Duodenal mucosa (tissue), 2 donors: ENCODE data around the gene MT1H.
A peak's percentile ranks its signal among the peaks of the same experiment; 100 is the strongest.
"Not testable (repeated sequence)": the region's sequence is repeated elsewhere in the genome, so short reads cannot be mapped to it uniquely, and the experiment has no call there.

Experiments
- H3K27ac ChIP-seq: one replicate; pipeline ENCODE4 v1.7.0; 2013; ENCODE audit warnings: low read depth, low read length
- H3K27me3 ChIP-seq, 2 donors: one replicate each; pipeline ENCODE4 v1.7.0; 2013; ENCODE audit warnings: low read length in 2 of 2, control low read depth in 1 of 2; ENCODE audit not compliant: insufficient read depth in 2 of 2, control insufficient read depth in 1 of 2
- H3K36me3 ChIP-seq, 2 donors: one replicate each; pipeline ENCODE4 v1.7.0; 2013; ENCODE audit warnings: low read length in 2 of 2, control low read depth in 1 of 2; ENCODE audit not compliant: insufficient read depth in 2 of 2, control insufficient read depth in 1 of 2
- H3K4me1 ChIP-seq, 2 donors: one replicate each; pipeline ENCODE4 v1.7.0; 2013; ENCODE audit warnings: low read length in 2 of 2, control low read depth in 1 of 2; ENCODE audit not compliant: insufficient read depth in 2 of 2, control insufficient read depth in 1 of 2
- H3K4me3 ChIP-seq, 2 donors: one replicate each; pipeline ENCODE4 v1.7.0; 2013; ENCODE audit warnings: low read length in 2 of 2, low read depth in 1 of 2
- H3K9ac ChIP-seq, 2 donors: one replicate each; pipeline ENCODE4 v1.7.0; 2013; ENCODE audit warnings: low read length in 2 of 2, low read depth in 1 of 2
- H3K9me3 ChIP-seq, 2 donors: one replicate each; pipeline ENCODE4 v1.7.0; 2013; ENCODE audit warnings: low read length in 2 of 2, control low read depth in 1 of 2; ENCODE audit not compliant: control insufficient read depth in 1 of 2

MT1H gene

GRCh38 chr16:56662357-56663354, 7.0 kb upstream of the MT1H start:
- Histone ChIP-seq H3K9me3 (no peaks in the 10 kb centered on the region), H3K36me3 (peaks cover 4 to 7% of the 10 kb centered on the region in 2 donors), H3K27ac (no peak overlapping the region), H3K27me3 (peaks cover 0 to 6% of the 10 kb centered on the region in 2 donors), H3K4me1 (peaks cover 11 to 13% of the 10 kb centered on the region in 2 donors), H3K4me3 (peak overlapping the region; percentile 34 to 38), H3K9ac (no peak overlapping the region)

- peaks cover 6 to 7% of the 10 kb centered on the region in 2 donors for H3K36me3 ChIP-seq
- peaks cover 0 to 19% of the 10 kb centered on the region in 2 donors for H3K27me3 ChIP-seq
- no peaks in the 10 kb centered on the region for H3K9me3 ChIP-seq
- H3K9ac ChIP-seq, result no peak overlapping the region
- no peak overlapping the region for H3K27ac ChIP-seq
- H3K4me3 ChIP-seq, result no peak overlapping the region
- peaks cover 14 to 18% of the 10 kb centered on the region in 2 donors for H3K4me1 ChIP-seq
Observed at GRCh38 chr16:56664506-56664905, 5.1 kb upstream of the MT1H start.

DNA sequence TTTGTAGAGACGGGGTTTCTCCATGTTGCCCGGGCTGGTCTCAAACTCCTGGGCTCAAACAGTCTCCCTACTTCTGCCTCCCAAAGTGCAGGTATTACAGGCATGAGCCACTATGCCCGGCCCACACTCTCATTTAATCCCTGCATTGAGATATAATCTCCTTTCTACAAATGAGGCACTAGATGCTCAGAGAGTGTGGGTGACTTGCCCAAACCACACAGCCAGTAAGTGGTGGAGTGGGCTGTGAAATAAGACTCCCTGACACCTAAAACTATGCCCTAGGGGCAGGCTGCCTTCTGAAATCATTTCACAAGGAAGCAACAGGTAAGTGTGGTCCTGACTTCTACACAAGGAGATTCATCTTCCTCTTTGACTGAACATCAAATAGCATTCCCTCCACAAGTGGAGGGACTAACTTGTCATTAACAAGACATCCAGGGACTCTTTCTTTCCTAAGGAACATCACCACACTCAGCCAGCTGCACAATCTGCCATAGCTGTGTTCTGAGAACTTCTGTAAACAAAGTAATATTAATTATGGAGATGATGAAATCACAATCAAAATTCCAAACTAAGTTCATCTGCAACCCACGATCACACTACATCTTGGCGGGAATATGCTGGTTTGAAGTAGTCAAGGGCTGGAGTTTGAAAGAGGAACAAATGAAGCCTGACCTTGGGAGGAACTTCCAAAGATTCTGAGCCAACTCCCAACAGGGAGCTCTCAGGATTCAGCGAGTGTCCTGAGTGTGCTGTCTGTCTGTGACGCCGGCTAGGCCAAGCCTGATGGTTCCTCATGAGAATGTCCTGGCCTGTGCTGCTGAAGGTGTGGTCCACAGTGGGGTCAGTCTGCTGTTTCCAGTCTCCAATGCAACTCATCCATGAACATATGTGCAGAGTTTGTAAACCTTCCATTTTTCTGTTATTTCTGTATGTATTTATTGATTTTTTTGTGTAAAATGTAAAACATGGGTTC, 4.0 kb upstream of the MT1H start:
- H3K9me3 ChIP-seq, H3K27ac ChIP-seq, H3K36me3 ChIP-seq, H3K9ac ChIP-seq: not testable (repeated sequence)
- Histone ChIP-seq H3K4me3 (peak overlapping the region in 1 of 2 donors; percentile 92), H3K4me1 (peaks cover 13 to 21% of the 10 kb centered on the region in 2 donors), H3K27me3 (peaks cover 0 to 19% of the 10 kb centered on the region in 2 donors)

DNA sequence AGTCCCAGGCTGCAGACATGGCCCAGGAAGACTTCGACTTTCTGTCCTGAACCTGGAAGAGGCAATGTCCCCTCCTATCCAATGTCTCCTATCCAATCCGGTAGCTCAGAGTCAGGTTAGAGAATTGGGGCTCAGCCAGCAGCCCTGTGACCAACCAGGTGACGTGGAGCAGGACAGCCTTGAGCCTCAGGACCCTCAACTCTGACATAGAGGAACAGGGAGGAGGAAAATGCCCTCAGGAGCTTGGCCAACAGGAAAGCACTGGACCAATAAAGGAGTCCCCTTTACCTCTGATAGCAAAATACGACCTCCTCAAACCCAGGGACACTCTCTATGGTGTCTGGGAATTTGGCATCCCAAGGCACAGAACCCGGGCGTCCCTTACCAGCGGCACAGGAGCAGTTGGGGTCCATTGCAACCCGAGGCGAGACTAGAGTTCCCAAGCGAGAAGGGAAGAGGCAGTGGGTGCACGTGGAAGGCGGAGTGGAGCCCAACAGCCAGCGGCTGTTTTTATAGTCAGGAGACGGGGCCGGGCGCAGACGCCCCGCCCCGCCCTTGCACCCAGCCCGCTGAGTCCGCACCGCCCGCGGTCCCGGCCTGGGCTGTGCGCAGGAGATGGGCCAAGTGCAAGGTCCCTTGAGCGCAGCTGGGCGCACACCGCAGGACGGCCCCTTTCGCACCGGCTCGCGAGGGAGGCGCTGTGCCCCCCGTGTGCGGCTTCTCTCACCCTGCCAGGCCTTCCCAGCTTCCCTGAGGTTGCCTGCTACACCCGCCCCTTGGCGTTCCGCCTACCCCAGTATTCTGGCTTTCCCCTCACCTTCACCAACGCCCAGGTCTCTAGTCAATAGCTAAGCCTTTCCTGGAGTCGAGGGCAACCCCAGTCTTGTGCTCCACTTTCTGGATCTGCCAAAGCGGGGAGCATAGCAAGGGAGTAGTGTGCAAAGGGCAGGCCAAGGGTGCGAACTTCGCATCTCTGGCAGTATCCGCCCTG, 1.7 kb upstream of the MT1H start, which contains the start of gene MT1G:
MT1G (minus strand) TSS at position 485 of the 991 bp plus-strand sequence; CDS start at position 413, 72 bp downstream.
- H3K27me3 ChIP-seq, result peaks cover 0 to 19% of the 10 kb centered on the region in 2 donors
- H3K36me3 ChIP-seq, result peaks cover 0 to 11% of the 10 kb centered on the region in 2 donors
- peak within 1 kb of the TSS; percentile 79 for H3K27ac ChIP-seq
- peak within 1 kb of the TSS; percentile 75 to 92 for H3K4me3 ChIP-seq
- no peaks in the 10 kb centered on the region for H3K9me3 ChIP-seq
- H3K9ac ChIP-seq, result peak within 1 kb of the TSS; percentile 43 to 95
- H3K4me1 ChIP-seq, result peaks cover 13 to 23% of the 10 kb centered on the region in 2 donors

DNA sequence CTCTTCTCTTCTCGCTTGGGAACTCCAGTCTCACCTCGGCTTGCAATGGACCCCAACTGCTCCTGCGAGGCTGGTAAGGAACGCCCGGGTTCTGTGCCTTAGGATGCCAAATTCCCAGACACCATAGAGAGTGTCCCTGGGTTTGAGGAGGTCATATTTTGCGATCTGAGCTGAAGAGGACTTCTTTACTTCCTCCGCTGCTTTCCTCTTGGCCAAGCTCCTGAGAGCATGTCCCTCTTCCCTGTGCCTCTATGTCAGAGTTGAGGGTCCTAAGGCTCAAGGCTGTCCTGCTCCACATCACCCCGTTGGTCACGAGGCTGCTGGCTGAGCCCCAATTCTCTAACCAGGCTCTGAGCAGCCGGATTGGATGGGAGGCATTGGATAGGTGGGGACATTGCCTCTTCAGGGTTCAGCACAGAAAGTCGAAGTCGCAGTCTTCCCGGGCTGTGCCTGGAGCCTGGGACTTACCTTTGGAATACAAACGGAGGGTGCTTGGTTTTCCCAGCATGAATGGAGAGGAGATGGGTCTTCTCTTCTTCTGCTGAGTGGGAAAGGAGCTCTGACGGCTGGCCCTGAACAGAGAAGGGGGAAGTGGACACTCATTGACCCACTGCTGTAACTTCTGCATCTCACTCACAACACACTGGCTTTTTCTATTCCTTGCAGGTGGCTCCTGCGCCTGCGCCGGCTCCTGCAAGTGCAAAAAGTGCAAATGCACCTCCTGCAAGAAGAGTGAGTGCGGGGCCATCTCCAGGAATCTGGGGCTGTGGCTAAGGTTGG, 416 bp downstream of the MT1H start:
- Histone ChIP-seq H3K36me3 (peaks cover 0 to 11% of the 10 kb centered on the region in 2 donors), H3K4me1 (peaks cover 13 to 23% of the 10 kb centered on the region in 2 donors), H3K4me3 (peak overlapping the region; percentile 56 to 78), H3K27ac (peak overlapping the region; percentile 41), H3K9ac (peak overlapping the region; percentile 55 to 78), H3K9me3 (no peaks in the 10 kb centered on the region), H3K27me3 (peaks cover 0 to 14% of the 10 kb centered on the region in 2 donors)

DNA sequence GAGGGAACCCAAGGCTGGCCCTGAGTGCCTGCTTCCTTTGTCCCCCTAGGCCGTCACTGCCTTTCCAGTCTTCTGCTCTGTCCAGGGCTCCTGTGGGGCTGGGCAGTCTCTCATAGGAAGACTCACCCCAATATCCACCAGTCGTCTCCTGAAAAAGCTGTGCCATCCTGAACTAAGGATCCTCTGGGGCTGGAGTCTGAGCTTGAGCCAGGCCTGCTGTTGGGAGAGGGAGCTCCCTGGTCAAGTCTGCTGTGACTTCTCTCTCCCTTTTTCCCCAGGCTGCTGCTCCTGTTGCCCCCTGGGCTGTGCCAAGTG, 963 bp downstream of the MT1H start:
- H3K9ac ChIP-seq, result peak overlapping the region; percentile 55 to 78
- H3K4me1 ChIP-seq, result peaks cover 13 to 27% of the 10 kb centered on the region in 2 donors
- peak overlapping the region; percentile 41 for H3K27ac ChIP-seq
- H3K9me3 ChIP-seq, result no peaks in the 10 kb centered on the region
- peak overlapping the region; percentile 56 to 78 for H3K4me3 ChIP-seq
- peaks cover 0 to 14% of the 10 kb centered on the region in 2 donors for H3K27me3 ChIP-seq
- H3K36me3 ChIP-seq, result peaks cover 0 to 11% of the 10 kb centered on the region in 2 donors

DNA sequence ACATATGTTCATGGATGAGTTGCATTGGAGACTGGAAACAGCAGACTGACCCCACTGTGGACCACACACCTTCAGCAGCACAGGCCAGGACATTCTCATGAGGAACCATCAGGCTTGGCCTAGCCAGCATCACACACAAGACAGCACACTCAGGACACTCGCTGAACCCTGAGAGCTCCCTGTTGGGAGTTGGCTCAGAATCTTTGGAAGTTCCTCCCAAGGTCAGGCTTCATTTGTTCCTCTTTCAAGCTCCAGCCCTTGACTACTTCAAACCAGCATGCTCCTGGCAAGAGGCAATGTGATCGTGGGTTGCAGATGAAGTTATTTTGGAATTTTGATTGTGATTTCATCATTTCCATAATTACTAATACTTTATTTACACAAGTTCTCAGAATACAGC, 2.1 kb downstream of the MT1H start:
- H3K27ac ChIP-seq, H3K4me3 ChIP-seq, H3K9me3 ChIP-seq, H3K9ac ChIP-seq: not testable (repeated sequence)
- Histone ChIP-seq H3K4me1 (peaks cover 13 to 27% of the 10 kb centered on the region in 2 donors), H3K27me3 (peaks cover 0 to 14% of the 10 kb centered on the region in 2 donors), H3K36me3 (peaks cover 0 to 11% of the 10 kb centered on the region in 2 donors)

GRCh38 chr16:56672171-56672570, 2.6 kb downstream of the MT1H start:
- H3K27ac ChIP-seq, H3K9ac ChIP-seq, H3K9me3 ChIP-seq, H3K4me3 ChIP-seq: not testable (repeated sequence)
- Histone ChIP-seq H3K27me3 (peaks cover 0 to 14% of the 10 kb centered on the region in 2 donors), H3K36me3 (peaks cover 0 to 11% of the 10 kb centered on the region in 2 donors), H3K4me1 (peaks cover 13 to 27% of the 10 kb centered on the region in 2 donors)
